Glutamatergic neuron (in vitro differentiated cells): ENCODE data around the gene TMEM108. TPM values are rescaled to one million over a fixed set of nuclear protein-coding genes. Genes with fewer than 3 reads are reported as not detected.

Experiments
- DNase-seq: peaks from one replicate; pipeline ENCODE4 v3.0.0; 2022
- H3K27ac Mint-ChIP-seq: one replicate; pipeline ENCODE4 v1.8.0; 2020; ENCODE audit warnings: mild to moderate bottlenecking, mixed read lengths, inconsistent platforms; ENCODE audit not compliant: unreplicated experiment
- H3K27me3 Mint-ChIP-seq: one replicate; pipeline ENCODE4 v1.8.0; 2020; ENCODE audit warnings: mild to moderate bottlenecking, moderate library complexity, mixed read lengths, inconsistent platforms; ENCODE audit not compliant: unreplicated experiment
- H3K36me3 Mint-ChIP-seq: one replicate; pipeline ENCODE4 v1.8.0; 2020; ENCODE audit warnings: mild to moderate bottlenecking, mixed read lengths, inconsistent platforms; ENCODE audit not compliant: unreplicated experiment
- H3K4me1 Mint-ChIP-seq: one replicate; pipeline ENCODE4 v1.8.0; 2020; ENCODE audit warnings: mild to moderate bottlenecking, low read depth, mixed read lengths, inconsistent platforms; ENCODE audit not compliant: unreplicated experiment
- H3K4me3 Mint-ChIP-seq: one replicate; pipeline ENCODE4 v1.8.0; 2020; ENCODE audit warnings: mild to moderate bottlenecking, mixed read lengths, inconsistent platforms; ENCODE audit not compliant: unreplicated experiment
- H3K9me3 Mint-ChIP-seq: one replicate; pipeline ENCODE4 v1.8.0; 2020; ENCODE audit warnings: mild to moderate bottlenecking, moderate library complexity, mixed read lengths, inconsistent platforms; ENCODE audit not compliant: unreplicated experiment
- total RNA-seq: library from RNA; stranded (reverse); fragmentation: NEBNext Ultra II Directional; extraction: Animal tissue kit (Norgen Biotek cat#: 25700); gene quantifications from one replicate; pipeline ENCODE4 v1.2.1, GENCODE V29; 2021; ENCODE audit not compliant: unreplicated experiment
- TF ChIP-seq, protein P1 (sequence below): fragments of 200-600 bp; sonication (generic); IDR thresholded peaks from one replicate; pipeline ENCODE4 v1.5.0; 2021; ENCODE audit not compliant: partially characterized antibody, unreplicated experiment

TMEM108 gene
- total RNA-seq, 1 donor from 2014 or later, result 9.0 TPM

DNA sequence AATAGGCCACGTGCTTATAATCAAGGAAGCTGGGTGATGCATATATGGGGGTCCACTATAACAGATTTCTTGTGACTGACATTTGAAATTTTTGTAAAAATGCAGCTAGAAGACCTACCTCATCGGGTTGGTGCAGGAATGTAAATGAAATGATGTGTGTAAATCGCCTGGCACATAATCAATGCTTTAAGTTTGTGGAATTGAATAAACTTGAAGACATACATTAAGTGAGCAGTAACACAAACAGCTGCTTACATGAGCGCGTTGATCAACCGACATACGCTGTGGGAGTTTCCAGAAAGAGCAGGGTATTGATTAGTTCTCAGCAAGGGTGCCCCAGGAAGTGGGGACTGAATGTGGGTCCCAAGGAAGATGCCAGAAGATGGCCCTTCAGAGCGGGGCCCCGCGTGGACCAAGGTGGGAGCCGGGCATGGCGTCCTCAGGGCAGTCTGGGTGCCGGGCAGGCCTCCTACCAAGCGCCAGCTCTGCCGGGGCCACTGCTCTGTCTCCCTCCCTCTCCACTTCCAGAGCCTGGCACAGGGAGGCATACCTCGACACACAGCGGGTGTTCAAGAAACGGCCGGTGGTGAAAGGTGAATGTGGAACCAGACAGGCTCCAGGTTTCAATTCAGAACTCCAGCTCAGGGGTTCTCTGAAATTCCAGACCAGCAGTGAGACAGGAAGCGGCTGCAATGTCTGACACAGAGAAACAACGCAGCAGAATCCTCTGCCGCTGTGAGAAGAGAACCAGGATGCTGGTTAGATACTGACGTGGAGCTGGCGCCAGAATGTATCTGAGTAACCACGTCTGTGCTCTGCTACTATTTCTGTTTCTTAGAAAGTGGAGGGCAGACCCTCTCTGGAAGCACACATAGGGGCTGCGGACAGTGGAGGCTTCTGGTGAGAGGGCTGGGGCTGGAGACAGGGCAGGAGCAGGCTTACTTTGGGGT lies 374.3 kb downstream of the TMEM108 start:
- no peaks in the 10 kb centered on the region for H3K36me3 Mint-ChIP-seq
- no peaks in the 10 kb centered on the region for H3K9me3 Mint-ChIP-seq
- no peak overlapping the region for H3K27ac Mint-ChIP-seq
- DNase-seq, result no peak
- TF ChIP-seq, protein P1, sequence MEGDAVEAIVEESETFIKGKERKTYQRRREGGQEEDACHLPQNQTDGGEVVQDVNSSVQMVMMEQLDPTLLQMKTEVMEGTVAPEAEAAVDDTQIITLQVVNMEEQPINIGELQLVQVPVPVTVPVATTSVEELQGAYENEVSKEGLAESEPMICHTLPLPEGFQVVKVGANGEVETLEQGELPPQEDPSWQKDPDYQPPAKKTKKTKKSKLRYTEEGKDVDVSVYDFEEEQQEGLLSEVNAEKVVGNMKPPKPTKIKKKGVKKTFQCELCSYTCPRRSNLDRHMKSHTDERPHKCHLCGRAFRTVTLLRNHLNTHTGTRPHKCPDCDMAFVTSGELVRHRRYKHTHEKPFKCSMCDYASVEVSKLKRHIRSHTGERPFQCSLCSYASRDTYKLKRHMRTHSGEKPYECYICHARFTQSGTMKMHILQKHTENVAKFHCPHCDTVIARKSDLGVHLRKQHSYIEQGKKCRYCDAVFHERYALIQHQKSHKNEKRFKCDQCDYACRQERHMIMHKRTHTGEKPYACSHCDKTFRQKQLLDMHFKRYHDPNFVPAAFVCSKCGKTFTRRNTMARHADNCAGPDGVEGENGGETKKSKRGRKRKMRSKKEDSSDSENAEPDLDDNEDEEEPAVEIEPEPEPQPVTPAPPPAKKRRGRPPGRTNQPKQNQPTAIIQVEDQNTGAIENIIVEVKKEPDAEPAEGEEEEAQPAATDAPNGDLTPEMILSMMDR, result no peak
- H3K4me1 Mint-ChIP-seq, result peaks cover 4% of the 10 kb centered on the region
- no peak overlapping the region for H3K4me3 Mint-ChIP-seq
- H3K27me3 Mint-ChIP-seq, result peaks cover 2% of the 10 kb centered on the region

DNA sequence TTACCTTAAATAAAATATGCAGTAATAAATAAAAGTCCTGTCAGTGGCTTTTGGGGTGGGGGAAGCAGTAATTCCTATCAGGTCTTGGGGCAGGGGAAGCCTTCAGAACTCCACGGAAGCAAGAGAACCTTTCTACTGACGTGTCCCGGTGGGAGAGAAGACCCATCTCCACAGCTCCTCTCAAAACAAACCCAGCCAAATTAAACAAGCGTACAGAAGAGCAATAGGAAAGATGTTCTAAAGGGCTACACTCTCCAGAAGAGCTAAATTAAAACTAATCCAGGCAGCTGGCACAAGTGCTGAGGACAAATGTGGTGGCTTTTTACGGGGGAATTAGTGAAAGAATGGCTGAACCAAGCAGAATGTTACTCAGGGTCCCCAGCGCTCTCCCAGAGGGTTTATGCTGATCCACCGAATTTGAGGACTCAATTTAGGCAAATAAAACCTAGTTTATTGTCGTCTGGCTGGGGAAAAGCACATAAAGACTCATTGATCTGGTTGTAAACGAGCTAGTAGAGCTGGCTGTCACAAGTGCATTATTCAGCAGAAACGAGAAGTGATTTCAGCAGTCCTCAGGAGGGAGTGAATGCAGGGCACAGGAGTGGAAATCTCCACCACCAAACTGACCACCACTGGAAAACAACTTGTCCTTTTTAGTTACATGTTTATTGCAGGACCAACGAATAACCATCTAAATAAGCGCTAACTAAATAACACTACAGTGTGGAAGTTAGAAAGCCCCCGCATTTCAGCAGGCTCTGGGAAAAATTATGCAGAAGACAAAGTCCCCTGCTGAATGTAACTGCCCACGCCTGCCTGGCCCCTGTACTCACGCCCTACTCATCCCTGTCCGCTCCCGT lies 375.2 kb downstream of the TMEM108 start:
- DNase-seq, result no peak

GRCh38 chr3:133414021-133414392 lies 375.8 kb downstream of the TMEM108 start:
- no peak for DNase-seq
- peaks cover 4% of the 10 kb centered on the region for H3K9me3 Mint-ChIP-seq
- H3K4me1 Mint-ChIP-seq, result peaks cover 4% of the 10 kb centered on the region
- no peak overlapping the region for H3K4me3 Mint-ChIP-seq
- no peak overlapping the region for H3K27ac Mint-ChIP-seq
- TF ChIP-seq, protein P1, result no peak
- peaks cover 6% of the 10 kb centered on the region for H3K27me3 Mint-ChIP-seq
- H3K36me3 Mint-ChIP-seq, result no peaks in the 10 kb centered on the region

More for the DNA sequence above, 375.2 kb downstream of the TMEM108 start:
- peaks cover 2% of the 10 kb centered on the region for H3K27me3 Mint-ChIP-seq
- no peak overlapping the region for H3K27ac Mint-ChIP-seq
- no peak overlapping the region for H3K4me3 Mint-ChIP-seq
- H3K9me3 Mint-ChIP-seq, result no peaks in the 10 kb centered on the region
- H3K36me3 Mint-ChIP-seq, result no peaks in the 10 kb centered on the region
- H3K4me1 Mint-ChIP-seq, result peaks cover 4% of the 10 kb centered on the region
- TF ChIP-seq, protein P1, result no peak

GRCh38 chr3:133418361-133418760 lies 380.2 kb downstream of the TMEM108 start:
- TF ChIP-seq, protein P1, result no peak
- H3K4me1 Mint-ChIP-seq, result no peaks in the 10 kb centered on the region
- no peak overlapping the region for H3K27ac Mint-ChIP-seq
- H3K27me3 Mint-ChIP-seq, result peaks cover 6% of the 10 kb centered on the region
- no peak for DNase-seq
- no peak overlapping the region for H3K4me3 Mint-ChIP-seq
- H3K36me3 Mint-ChIP-seq, result no peaks in the 10 kb centered on the region
- H3K9me3 Mint-ChIP-seq, result peaks cover 4% of the 10 kb centered on the region
